ENCODE measurements around the gene AP2A2.

GRCh38 chr11:904380-904779 is 21.3 kb upstream of the AP2A2 start:
- TF ChIP-seq CTCF (IDR thresholded peaks at IDR 0.05) (no peak), EZH2 (IDR thresholded peaks at IDR 0.05; ENCODE audit: borderline replicate concordance, insufficient read depth, low read depth, low read length, poor library complexity, severe bottlenecking) (no peak)

All from B cell (primary cell).